ENCODE results near the gene KIAA0408.

The KIAA0408 gene

DNA sequence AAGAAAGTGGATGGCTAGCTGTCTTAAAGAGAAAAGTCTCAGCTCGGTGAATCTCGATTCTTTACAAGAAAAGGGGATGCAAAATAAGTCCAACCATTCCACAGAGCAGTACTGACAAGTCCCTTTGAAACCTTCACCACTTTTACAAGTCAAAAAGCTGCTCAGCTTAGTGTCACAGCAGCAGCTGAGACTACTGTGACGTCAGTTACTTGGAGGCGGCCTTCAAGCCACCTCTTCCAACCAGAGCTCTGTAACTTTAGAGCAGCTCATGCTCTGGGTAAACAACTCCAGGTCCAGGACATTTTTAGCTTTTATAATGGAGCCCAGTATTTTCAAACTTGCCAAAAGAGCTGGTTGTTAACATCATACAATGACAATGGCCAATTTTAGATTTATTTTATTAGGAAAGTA lies at the start of gene KIAA0408:
Gene KIAA0408 (minus strand): TSS at position 159 of the 411 bp plus-strand sequence. CDS start 5,408 bp downstream, outside the sequence.
- H2AFZ ChIP-seq (ENCODE audit: low read depth, low read length), result no peak within 1 kb of the TSS
- peaks cover 40% of the 10 kb centered on the region for H3K36me3 ChIP-seq (ENCODE audit: insufficient read depth, low read length)
- peaks cover 12% of the 10 kb centered on the region for H3K4me1 ChIP-seq (ENCODE audit: insufficient read depth, low read length)
- no peaks in the 10 kb centered on the region for H3K9me3 ChIP-seq (ENCODE audit: low read length)
- H3K27me3 ChIP-seq (ENCODE audit: insufficient read depth, low read length), result no peaks in the 10 kb centered on the region
- no peak within 1 kb of the TSS for H3K4me3 ChIP-seq (ENCODE audit: low read length)

DNA sequence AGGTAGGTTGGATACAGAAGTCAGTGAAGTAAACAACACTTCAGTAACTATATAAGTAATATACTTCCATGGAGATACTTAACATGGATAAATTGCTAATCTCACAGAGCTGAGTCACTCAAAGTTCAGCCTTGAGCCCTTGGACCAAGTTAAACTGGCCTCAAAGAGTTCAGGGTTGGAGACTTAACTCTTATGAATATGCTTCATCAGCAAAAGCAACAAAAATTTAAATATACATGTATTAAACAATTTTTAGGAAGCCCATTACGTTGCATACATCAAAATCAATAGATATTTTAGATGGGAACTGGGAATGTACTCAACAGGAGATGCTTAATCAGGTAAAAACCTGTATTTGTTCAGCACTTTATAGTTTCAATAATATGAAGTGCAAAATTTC lies 47.7 kb upstream of the KIAA0408 start:
- H2AFZ ChIP-seq (ENCODE audit: low read depth, low read length), result no peak overlapping the region
- no peaks in the 10 kb centered on the region for H3K4me1 ChIP-seq (ENCODE audit: insufficient read depth, low read length)
- no peak overlapping the region for H3K4me3 ChIP-seq (ENCODE audit: low read length)
- peaks cover 16% of the 10 kb centered on the region for H3K9me3 ChIP-seq (ENCODE audit: low read length)
- no peaks in the 10 kb centered on the region for H3K27me3 ChIP-seq (ENCODE audit: insufficient read depth, low read length)
- peaks cover 89% of the 10 kb centered on the region for H3K36me3 ChIP-seq (ENCODE audit: insufficient read depth, low read length)

DNA sequence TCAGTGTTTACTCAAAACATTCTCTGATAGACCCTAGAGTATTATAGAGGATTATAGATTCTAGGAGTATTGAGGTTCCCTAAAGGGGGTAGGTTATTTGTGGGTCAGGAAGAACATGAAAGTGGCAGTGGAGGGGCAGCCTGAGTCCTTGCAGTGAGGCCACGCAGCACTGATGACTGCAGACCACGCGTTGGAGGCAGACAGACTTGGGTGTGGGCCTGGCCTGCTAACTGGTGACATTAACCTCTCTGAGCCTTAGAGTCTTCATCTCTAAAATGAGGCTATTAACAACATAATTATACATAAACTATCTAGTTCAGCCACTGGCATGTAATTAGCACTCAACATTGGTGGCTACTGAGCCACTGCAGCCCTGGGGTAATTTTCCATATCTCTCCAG lies 43.8 kb upstream of the KIAA0408 start:
- H3K27me3 ChIP-seq (ENCODE audit: insufficient read depth, low read length), result no peaks in the 10 kb centered on the region
- H3K36me3 ChIP-seq (ENCODE audit: insufficient read depth, low read length), result peaks cover 72% of the 10 kb centered on the region
- H3K4me1 ChIP-seq (ENCODE audit: insufficient read depth, low read length), result no peaks in the 10 kb centered on the region
- H3K4me3 ChIP-seq (ENCODE audit: low read length), result no peak overlapping the region
- no peaks in the 10 kb centered on the region for H3K9me3 ChIP-seq (ENCODE audit: low read length)
- H2AFZ ChIP-seq (ENCODE audit: low read depth, low read length), result no peak overlapping the region

DNA sequence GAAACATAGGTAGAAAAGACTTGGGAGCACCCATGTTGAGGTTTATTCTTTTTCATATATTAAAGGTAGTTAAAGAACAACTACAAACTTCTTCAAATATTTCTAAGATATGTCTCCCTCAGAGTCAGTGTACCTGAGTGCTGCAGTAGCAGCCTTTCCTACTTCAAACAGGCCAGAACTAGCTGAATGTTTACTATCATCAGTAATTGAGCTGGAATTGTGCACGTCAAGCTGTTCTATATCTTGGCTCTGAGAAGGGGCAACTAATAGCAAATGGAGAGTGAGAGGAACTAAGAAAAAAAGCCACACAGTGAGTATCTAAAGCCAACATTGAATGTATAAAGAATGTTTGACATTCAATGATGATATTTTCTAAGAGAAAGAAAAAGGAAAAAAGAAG lies 38.2 kb upstream of the KIAA0408 start:
- H3K36me3 ChIP-seq (ENCODE audit: insufficient read depth, low read length), result peaks cover 69% of the 10 kb centered on the region
- no peaks in the 10 kb centered on the region for H3K27me3 ChIP-seq (ENCODE audit: insufficient read depth, low read length)
- no peaks in the 10 kb centered on the region for H3K9me3 ChIP-seq (ENCODE audit: low read length)
- H3K4me3 ChIP-seq (ENCODE audit: low read length), result no peak overlapping the region
- H3K4me1 ChIP-seq (ENCODE audit: insufficient read depth, low read length), result no peaks in the 10 kb centered on the region
- no peak overlapping the region for H2AFZ ChIP-seq (ENCODE audit: low read depth, low read length)

DNA sequence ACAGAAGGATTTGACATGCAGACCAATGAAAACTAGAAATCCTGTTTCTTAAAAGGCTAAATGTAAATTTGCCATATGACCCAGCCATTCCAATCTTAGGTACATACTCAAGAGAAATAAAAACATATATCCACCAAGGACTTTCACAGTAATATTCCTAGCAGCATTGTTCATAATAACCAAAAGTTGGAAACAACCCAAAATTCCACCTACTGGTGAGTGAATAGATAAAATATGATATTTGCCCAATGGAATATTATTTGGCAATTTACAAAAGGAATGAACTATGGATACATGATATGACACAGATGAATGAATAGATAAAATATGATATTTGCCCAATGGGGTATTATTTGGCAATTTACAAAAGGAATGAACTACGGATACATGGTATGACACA lies 37.3 kb upstream of the KIAA0408 start:
- Histone ChIP-seq H2AFZ (ENCODE audit: low read depth, low read length) (no peak overlapping the region), H3K4me1 (ENCODE audit: insufficient read depth, low read length) (no peaks in the 10 kb centered on the region), H3K9me3 (ENCODE audit: low read length) (peaks cover 3% of the 10 kb centered on the region), H3K27me3 (ENCODE audit: insufficient read depth, low read length) (no peaks in the 10 kb centered on the region), H3K36me3 (ENCODE audit: insufficient read depth, low read length) (peaks cover 75% of the 10 kb centered on the region), H3K4me3 (ENCODE audit: low read length) (no peak overlapping the region)

DNA sequence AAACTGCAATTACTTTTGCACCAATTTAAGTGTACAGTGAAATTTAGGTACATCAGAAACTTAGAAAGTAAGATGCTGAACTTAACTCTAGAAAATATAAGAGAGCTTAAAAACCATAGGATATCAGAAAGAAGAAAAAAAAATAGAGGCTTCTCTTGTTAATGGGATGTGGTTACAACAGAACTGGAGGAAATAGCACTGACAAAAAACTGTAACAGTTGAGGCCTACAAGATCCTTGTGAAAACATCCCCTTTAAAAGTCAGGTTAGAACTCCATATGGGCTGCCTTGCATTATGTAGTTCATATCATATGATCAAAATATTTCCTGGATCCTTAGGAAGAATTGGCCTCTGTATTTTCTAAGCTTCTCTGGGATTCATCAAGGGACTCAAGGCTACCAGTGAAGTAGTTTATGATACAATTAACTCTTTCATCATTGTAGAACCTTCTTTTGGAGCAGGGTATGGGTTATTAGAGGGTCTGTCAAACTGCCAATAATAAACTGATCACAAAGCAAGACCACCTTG lies 35.1 kb upstream of the KIAA0408 start:
- Histone ChIP-seq H2AFZ (ENCODE audit: low read depth, low read length) (no peak overlapping the region), H3K9me3 (ENCODE audit: low read length) (peaks cover 22% of the 10 kb centered on the region), H3K27me3 (ENCODE audit: insufficient read depth, low read length) (no peaks in the 10 kb centered on the region), H3K4me3 (ENCODE audit: low read length) (no peak overlapping the region), H3K36me3 (ENCODE audit: insufficient read depth, low read length) (peaks cover 85% of the 10 kb centered on the region), H3K4me1 (ENCODE audit: insufficient read depth, low read length) (no peaks in the 10 kb centered on the region)

DNA sequence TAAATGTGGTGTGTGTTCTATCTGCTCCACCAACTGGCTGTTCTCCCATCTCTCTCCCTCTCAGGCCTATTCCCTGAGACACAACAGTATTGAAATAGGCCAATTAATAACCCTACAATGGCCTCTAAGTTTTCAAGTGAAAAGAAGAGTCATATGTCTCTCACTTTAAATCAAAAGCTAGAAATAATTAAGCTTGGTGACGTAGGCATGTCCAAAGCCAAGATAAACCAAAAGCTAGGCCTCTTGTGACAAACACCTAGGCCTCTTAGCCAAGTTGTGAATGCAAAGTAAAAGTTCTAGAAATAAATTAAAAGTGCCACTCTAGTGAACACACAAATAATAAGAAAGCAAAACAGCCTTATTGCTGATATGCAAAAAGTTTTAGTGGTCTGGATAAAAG lies 30.1 kb upstream of the KIAA0408 start:
- Histone ChIP-seq H3K9me3 (ENCODE audit: low read length) (peaks cover 22% of the 10 kb centered on the region), H3K4me1 (ENCODE audit: insufficient read depth, low read length) (peaks cover 36% of the 10 kb centered on the region), H3K4me3 (ENCODE audit: low read length) (no peak overlapping the region), H2AFZ (ENCODE audit: low read depth, low read length) (no peak overlapping the region), H3K36me3 (ENCODE audit: insufficient read depth, low read length) (peaks cover 83% of the 10 kb centered on the region), H3K27me3 (ENCODE audit: insufficient read depth, low read length) (no peaks in the 10 kb centered on the region)

DNA sequence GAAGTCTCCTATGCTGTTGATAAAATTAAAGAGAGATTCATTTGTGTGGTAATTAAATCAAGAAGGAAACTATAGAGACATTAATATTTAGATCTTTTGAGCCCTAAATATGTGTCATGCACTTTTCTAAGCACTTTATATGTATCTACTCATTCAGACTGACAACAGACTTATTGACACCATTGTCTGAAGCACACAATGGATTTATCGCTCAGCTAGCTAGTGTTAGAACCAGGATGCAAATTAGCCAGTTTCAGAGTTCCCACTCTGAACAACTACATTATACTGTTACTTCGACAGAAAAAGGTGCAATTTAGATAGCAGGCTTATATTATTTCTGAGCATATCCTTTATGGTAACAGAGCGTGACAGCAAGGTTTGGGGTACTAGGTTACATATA lies 27.7 kb upstream of the KIAA0408 start:
- Histone ChIP-seq H2AFZ (ENCODE audit: low read depth, low read length) (no peak overlapping the region), H3K9me3 (ENCODE audit: low read length) (peaks cover 20% of the 10 kb centered on the region), H3K4me3 (ENCODE audit: low read length) (no peak overlapping the region), H3K27me3 (ENCODE audit: insufficient read depth, low read length) (no peaks in the 10 kb centered on the region), H3K36me3 (ENCODE audit: insufficient read depth, low read length) (peaks cover 77% of the 10 kb centered on the region), H3K4me1 (ENCODE audit: insufficient read depth, low read length) (peaks cover 58% of the 10 kb centered on the region)

DNA sequence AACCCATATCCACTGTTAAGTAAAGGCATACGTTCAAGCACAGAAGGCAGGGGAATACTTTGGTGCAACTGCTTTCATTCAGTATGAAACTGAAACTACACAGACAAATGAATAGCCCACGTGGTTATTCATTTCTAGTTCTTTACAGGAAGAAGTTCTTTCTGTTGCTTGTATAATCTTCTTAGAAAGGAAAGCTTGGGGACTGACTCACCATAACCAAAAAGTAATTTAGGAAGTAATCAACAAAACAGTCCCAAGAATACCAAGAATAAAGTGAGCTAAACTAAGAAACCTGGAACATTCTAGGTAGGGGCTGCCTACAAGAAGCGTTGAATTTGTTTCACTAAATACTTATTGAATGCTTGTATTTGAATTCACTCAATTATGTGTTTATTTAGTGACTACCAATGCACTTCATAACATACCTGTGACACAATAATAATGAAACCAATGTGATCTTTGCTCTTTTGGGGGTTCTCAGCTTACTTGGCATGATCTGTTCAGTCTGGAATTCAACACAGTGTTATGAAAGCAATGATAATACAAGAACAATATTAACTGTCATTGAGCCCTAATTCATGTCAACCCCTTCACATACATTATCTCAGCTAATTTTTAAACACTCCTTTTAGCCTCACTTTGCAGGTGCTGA lies 25.1 kb upstream of the KIAA0408 start:
- Histone ChIP-seq H3K27me3 (ENCODE audit: insufficient read depth, low read length) (no peaks in the 10 kb centered on the region), H3K9me3 (ENCODE audit: low read length) (no peaks in the 10 kb centered on the region), H2AFZ (ENCODE audit: low read depth, low read length) (no peak overlapping the region), H3K4me3 (ENCODE audit: low read length) (no peak overlapping the region), H3K4me1 (ENCODE audit: insufficient read depth, low read length) (peaks cover 71% of the 10 kb centered on the region), H3K36me3 (ENCODE audit: insufficient read depth, low read length) (peaks cover 77% of the 10 kb centered on the region)

DNA sequence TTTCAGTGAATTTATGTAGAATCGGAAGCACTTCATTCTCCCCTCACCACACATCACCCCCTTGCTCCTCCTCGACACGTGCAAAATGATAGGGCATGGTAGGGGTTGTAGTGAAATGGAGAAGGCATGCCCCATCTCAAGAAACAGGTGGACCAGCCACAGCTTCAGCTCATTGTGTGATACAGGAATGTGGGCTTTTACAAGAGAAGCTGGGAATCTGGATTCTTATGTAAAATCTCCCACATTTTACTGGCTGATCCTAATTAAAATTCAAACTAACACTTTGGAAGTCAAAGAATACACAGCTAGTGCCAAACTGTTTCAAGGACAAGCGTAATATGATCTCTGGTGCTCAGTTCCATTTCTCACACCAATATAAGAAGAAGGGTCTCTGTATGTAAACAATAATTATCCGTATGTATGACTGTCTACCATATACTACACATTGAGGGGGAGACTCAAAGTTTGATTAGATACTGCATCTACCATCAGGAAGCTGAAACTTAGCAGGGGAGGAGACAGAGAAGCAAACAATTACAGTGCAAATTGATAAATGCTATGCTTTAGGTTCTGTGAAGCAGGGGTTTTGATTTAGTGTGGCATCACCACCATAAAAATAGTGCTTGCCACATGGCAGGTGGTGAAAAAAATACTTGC lies 24.3 kb upstream of the KIAA0408 start:
- Histone ChIP-seq H3K9me3 (ENCODE audit: low read length) (peaks cover under 1% of the 10 kb centered on the region), H2AFZ (ENCODE audit: low read depth, low read length) (no peak overlapping the region), H3K4me1 (ENCODE audit: insufficient read depth, low read length) (peaks cover 71% of the 10 kb centered on the region), H3K4me3 (ENCODE audit: low read length) (no peak overlapping the region), H3K36me3 (ENCODE audit: insufficient read depth, low read length) (peaks cover 76% of the 10 kb centered on the region), H3K27me3 (ENCODE audit: insufficient read depth, low read length) (no peaks in the 10 kb centered on the region)

DNA sequence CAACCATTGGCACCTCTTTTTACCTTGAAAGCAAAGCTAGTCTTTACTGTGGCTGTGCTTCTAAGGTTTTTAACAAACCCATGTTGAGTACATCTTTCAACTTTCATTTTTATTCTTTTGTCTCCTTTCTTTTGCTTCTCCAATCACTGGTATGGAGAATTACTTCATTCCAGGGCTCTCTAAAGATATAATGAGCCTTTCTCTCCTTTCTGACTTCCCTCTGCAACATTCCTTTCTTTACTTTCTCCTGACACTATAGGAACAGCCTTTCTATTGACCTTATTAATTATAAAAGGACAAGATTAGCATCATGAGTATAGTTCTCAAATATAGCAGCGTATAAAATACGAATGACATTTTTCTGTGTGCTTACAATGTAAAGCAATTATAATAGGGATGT lies 23.1 kb upstream of the KIAA0408 start:
- peaks cover 78% of the 10 kb centered on the region for H3K36me3 ChIP-seq (ENCODE audit: insufficient read depth, low read length)
- H3K27me3 ChIP-seq (ENCODE audit: insufficient read depth, low read length), result no peaks in the 10 kb centered on the region
- no peak overlapping the region for H2AFZ ChIP-seq (ENCODE audit: low read depth, low read length)
- H3K9me3 ChIP-seq (ENCODE audit: low read length), result peaks cover 2% of the 10 kb centered on the region
- H3K4me1 ChIP-seq (ENCODE audit: insufficient read depth, low read length), result peaks cover 61% of the 10 kb centered on the region
- H3K4me3 ChIP-seq (ENCODE audit: low read length), result no peak overlapping the region

DNA sequence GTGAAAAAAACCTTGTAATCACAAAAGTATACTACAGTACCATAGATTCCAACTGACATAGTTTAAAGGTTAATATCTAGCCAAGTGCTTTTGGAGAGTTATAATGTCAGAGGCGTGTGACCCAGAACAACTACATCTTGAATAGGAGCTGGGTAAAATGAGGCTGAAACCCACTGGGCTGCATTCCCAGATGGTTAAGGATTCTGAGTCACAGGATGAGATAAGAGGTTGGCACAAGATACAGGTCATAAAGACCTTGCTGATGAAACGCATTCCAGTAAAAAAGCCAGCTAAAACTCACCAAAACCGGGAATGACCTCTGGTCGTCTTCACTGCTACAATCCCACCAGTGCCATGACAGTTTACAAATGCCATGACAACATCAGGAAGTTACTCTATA lies 22.4 kb upstream of the KIAA0408 start:
- no peak overlapping the region for H3K4me3 ChIP-seq (ENCODE audit: low read length)
- H3K4me1 ChIP-seq (ENCODE audit: insufficient read depth, low read length), result peaks cover 54% of the 10 kb centered on the region
- no peaks in the 10 kb centered on the region for H3K27me3 ChIP-seq (ENCODE audit: insufficient read depth, low read length)
- peaks cover 78% of the 10 kb centered on the region for H3K36me3 ChIP-seq (ENCODE audit: insufficient read depth, low read length)
- peaks cover 2% of the 10 kb centered on the region for H3K9me3 ChIP-seq (ENCODE audit: low read length)
- H2AFZ ChIP-seq (ENCODE audit: low read depth, low read length), result no peak overlapping the region

DNA sequence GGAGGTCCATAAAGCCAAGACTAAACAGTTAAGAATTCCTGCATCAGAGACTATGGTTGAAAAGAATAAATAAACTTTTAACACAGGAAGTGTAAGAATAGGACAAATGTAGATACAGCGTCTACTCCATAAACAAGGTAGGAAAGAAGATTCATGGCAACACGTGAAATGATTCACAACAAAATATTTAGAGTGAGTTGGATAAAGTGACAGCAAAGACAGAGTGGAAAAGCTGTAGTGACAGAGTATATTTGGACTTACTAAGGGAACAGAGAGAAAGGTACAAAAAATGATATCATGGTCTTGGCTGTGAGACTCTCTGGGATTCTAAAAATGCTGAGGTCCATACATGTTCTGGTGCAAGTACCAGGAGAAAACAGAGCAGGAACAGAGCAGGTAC lies 21.9 kb upstream of the KIAA0408 start:
- Histone ChIP-seq H3K9me3 (ENCODE audit: low read length) (peaks cover 4% of the 10 kb centered on the region), H3K4me3 (ENCODE audit: low read length) (no peak overlapping the region), H3K4me1 (ENCODE audit: insufficient read depth, low read length) (peaks cover 49% of the 10 kb centered on the region), H3K27me3 (ENCODE audit: insufficient read depth, low read length) (no peaks in the 10 kb centered on the region), H2AFZ (ENCODE audit: low read depth, low read length) (no peak overlapping the region), H3K36me3 (ENCODE audit: insufficient read depth, low read length) (peaks cover 83% of the 10 kb centered on the region)

Measured in neuron (in vitro differentiated cells).